Measurements from ENCODE around the gene CCDC159. TPM values are rescaled to one million over a fixed set of nuclear protein-coding genes. Genes with fewer than 3 reads are reported as not detected.

The CCDC159 gene
- total and polyA plus RNA-seq, 2 of the 13 experiments (the other 11 are each of a cell fraction or from before 2014, with no cell fraction given) = 1.7 to 6.3 TPM

GRCh38 chr19:11374433-11375142 is 28.3 kb downstream of the CCDC159 start, which contains the start of gene SWSAP1 (continued):
- TF ChIP-seq ZBTB33 (CRISPR knock-in tag; IDR thresholded peaks at IDR 0.05) (no peak), ZNF720 (CRISPR knock-in tag; IDR thresholded peaks at IDR 0.05) (0 out of 2 replicates have a peak, but pooled peaks have one; percentile 49), ZNF552 (CRISPR knock-in tag; IDR thresholded peaks at IDR 0.05; ENCODE audit: borderline replicate concordance) (0 out of 2 replicates have a peak, but pooled peaks have one; percentile 57), TARDBP (CRISPR knock-in tag; IDR thresholded peaks at IDR 0.05) (0 out of 2 replicates have a peak, but pooled peaks have one; percentile 18), ZNF773 (CRISPR knock-in tag; IDR thresholded peaks at IDR 0.05; ENCODE audit: borderline replicate concordance) (peak; percentile 91; the same call in 1 of the 2 replicates), FOXO1 (CRISPR knock-in tag; IDR thresholded peaks at IDR 0.05) (peak; percentile 40; the same call in 1 of the 2 replicates), ZBTB2 (CRISPR knock-in tag; IDR thresholded peaks at IDR 0.05; ENCODE audit: low read depth) (no peak), SALL2 (CRISPR knock-in tag; IDR thresholded peaks at IDR 0.05) (peak; percentile 83; the same call in 1 of the 2 replicates), GATA4 (IDR thresholded peaks at IDR 0.05; ENCODE audit: borderline replicate concordance, low read depth) (no peak), ZBTB34 (CRISPR knock-in tag; IDR thresholded peaks at IDR 0.05) (no peak), NR3C1 (CRISPR knock-in tag; IDR thresholded peaks at IDR 0.05) (no peak), RAD21 (CRISPR knock-in tag; IDR thresholded peaks at IDR 0.05) (peak; percentile 42; the same call in 1 of the 2 replicates), SIN3B (IDR thresholded peaks at IDR 0.05; ENCODE audit: low read length) (no peak), ZNF180 (CRISPR knock-in tag; IDR thresholded peaks at IDR 0.05; ENCODE audit: borderline replicate concordance, low read depth) (no peak), ZNF598 (CRISPR knock-in tag; IDR thresholded peaks at IDR 0.05; ENCODE audit: borderline replicate concordance) (peak; percentile 88; the same call in 1 of the 2 replicates), POGZ (CRISPR knock-in tag; IDR thresholded peaks at IDR 0.05) (no peak)
- TF ChIP-seq, protein P1, sequence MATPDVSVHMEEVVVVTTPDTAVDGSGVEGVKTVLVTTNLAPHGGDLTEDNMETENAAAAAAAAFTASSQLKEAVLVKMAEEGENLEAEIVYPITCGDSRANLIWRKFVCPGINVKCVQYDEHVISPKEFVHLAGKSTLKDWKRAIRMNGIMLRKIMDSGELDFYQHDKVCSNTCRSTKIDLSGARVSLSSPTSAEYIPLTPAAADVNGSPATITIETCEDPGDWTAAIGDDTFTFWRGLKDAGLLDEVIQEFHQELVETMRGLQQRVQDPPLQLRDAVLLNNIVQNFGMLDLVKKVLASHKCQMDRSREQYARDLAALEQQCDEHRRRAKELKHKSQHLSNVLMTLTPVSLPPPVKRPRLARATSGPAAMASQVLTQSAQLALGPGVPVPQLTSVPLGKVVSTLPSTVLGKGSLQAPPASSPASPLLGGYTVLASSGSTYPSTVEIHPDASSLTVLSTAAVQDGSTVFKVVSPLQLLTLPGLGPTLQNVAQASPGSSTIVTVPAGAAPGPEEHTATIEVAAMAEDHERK (CRISPR knock-in tag; IDR thresholded peaks at IDR 0.05; ENCODE audit: low read depth) = 0 out of 2 replicates have a peak, but pooled peaks have one; percentile 16
- TF ChIP-seq, protein P2, sequence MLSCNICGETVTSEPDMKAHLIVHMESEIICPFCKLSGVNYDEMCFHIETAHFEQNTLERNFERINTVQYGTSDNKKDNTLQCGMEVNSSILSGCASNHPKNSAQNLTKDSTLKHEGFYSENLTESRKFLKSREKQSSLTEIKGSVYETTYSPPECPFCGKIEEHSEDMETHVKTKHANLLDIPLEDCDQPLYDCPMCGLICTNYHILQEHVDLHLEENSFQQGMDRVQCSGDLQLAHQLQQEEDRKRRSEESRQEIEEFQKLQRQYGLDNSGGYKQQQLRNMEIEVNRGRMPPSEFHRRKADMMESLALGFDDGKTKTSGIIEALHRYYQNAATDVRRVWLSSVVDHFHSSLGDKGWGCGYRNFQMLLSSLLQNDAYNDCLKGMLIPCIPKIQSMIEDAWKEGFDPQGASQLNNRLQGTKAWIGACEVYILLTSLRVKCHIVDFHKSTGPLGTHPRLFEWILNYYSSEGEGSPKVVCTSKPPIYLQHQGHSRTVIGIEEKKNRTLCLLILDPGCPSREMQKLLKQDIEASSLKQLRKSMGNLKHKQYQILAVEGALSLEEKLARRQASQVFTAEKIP (CRISPR knock-in tag; IDR thresholded peaks at IDR 0.05; ENCODE audit: borderline replicate concordance) = no peak
- TF ChIP-seq, protein P3, sequence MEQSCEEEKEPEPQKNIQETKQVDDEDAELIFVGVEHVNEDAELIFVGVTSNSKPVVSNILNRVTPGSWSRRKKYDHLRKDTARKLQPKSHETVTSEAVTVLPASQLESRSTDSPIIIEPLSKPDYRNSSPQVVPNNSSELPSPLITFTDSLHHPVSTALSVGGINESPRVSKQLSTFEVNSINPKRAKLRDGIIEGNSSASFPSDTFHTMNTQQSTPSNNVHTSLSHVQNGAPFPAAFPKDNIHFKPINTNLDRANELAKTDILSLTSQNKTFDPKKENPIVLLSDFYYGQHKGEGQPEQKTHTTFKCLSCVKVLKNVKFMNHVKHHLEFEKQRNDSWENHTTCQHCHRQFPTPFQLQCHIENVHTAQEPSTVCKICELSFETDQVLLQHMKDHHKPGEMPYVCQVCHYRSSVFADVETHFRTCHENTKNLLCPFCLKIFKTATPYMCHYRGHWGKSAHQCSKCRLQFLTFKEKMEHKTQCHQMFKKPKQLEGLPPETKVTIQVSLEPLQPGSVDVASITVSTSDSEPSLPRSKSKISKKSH (CRISPR knock-in tag; IDR thresholded peaks at IDR 0.05; ENCODE audit: borderline replicate concordance) = peak; percentile 98
